H1 (cell line): ENCODE data around the gene UBE2H. TPM values are rescaled to one million over a fixed set of nuclear protein-coding genes. Genes with fewer than 3 reads are reported as not detected.

Experiments
- CTCF ChIA-PET: fragments of 300-600 bp; sonication (Branson Sonifier 250); formaldehyde crosslinking; loops from one replicate; lab custom pipeline; 2021; ENCODE audit not compliant: partially characterized antibody; lab: Charles Lee
- POLR2A ChIA-PET: fragments of 300-600 bp; sonication (Branson Sonifier 250); formaldehyde crosslinking; loops from one replicate; lab custom pipeline; 2021; ENCODE audit warnings: inconsistent platforms; ENCODE audit not compliant: partially characterized antibody; lab: Charles Lee
- DNase-seq, 2 experiments: peaks; one replicate each; pipeline versions ENCODE4 v3.0.0 to v3.0.0-alpha.2; 2010 to 2022; ENCODE audit warnings: low spot score in 2 of 2, low read depth in 1 of 2, mixed read lengths in 1 of 2
- FAIRE-seq: peaks from 2 replicates; lab custom pipeline; 2011; peaks lifted over from hg19 to GRCh38; lab: Jason Lieb, UNC
- H2AFZ ChIP-seq: 2 replicates; pipeline ENCODE4 v1.8.1; 2012; ENCODE audit warnings: low read length, inconsistent platforms
- H2AK5ac ChIP-seq: 2 replicates; pipeline ENCODE4 v1.6.1; 2013; ENCODE audit warnings: low read depth, low read length
- H2BK120ac ChIP-seq: replicated peaks from 2 replicates; pipeline ENCODE3; 2013; ENCODE audit warnings: low read depth, low read length, inconsistent platforms
- H2BK12ac ChIP-seq: 2 replicates; pipeline ENCODE4 v1.6.1; 2013; ENCODE audit warnings: low read depth, low read length
- H2BK15ac ChIP-seq: 2 replicates; pipeline ENCODE4 v1.6.1; 2013; ENCODE audit warnings: low read length
- H2BK20ac ChIP-seq: 2 replicates; pipeline ENCODE4 v1.6.1; 2013; ENCODE audit warnings: low read length
- H2BK5ac ChIP-seq: 2 replicates; pipeline ENCODE4 v1.6.1; 2013; ENCODE audit warnings: low read depth, low read length
- H3K14ac ChIP-seq: 2 replicates; pipeline ENCODE4 v1.6.1; 2013; ENCODE audit warnings: inconsistent platforms; ENCODE audit not compliant: insufficient read length
- H3K18ac ChIP-seq: 2 replicates; pipeline ENCODE4 v1.6.1; 2013; ENCODE audit warnings: low read length; ENCODE audit errors: extremely low read depth
- H3K23ac ChIP-seq: 2 replicates; pipeline ENCODE4 v1.6.1; 2013; ENCODE audit warnings: inconsistent platforms; ENCODE audit not compliant: insufficient read length
- H3K23me2 ChIP-seq: 2 replicates; pipeline ENCODE4 v1.6.1; 2013; ENCODE audit warnings: low read depth, low read length
- H3K27ac ChIP-seq: 2 replicates; pipeline ENCODE4 v1.6.1; 2011; ENCODE audit warnings: low read depth, low read length, inconsistent platforms
- H3K27me3 ChIP-seq, 4 experiments: replicated peaks in 1 of 4; 1 replicate in 1 of 4; 2 replicates in 3 of 4; pipeline versions ENCODE4 v1.6.1 to v1.8.1; 2011 to 2013; ENCODE audit warnings: low read length in 3 of 4, mild to moderate bottlenecking in 3 of 4, inconsistent platforms in 2 of 4, mixed read lengths in 2 of 4, moderate library complexity in 1 of 4; ENCODE audit not compliant: control insufficient read depth in 3 of 4, insufficient read depth in 3 of 4; ENCODE audit errors: extremely low read depth in 1 of 4
- H3K36me3 ChIP-seq, 4 experiments: 2 replicates each; pipeline versions ENCODE4 v1.6.1 to v1.8.1; 2011 to 2013; ENCODE audit warnings: mild to moderate bottlenecking in 4 of 4, low read length in 3 of 4, moderate library complexity in 2 of 4, control low read depth in 1 of 4, inconsistent platforms in 1 of 4; ENCODE audit not compliant: insufficient read depth in 4 of 4, control insufficient read depth in 2 of 4
- H3K4ac ChIP-seq: replicated peaks from 2 replicates; pipeline ENCODE3; 2013; ENCODE audit warnings: low read length, low read depth, mixed read lengths, inconsistent platforms; ENCODE audit not compliant: insufficient read length
- H3K4me1 ChIP-seq, 4 experiments: replicated peaks in 1 of 4; 1 replicate in 1 of 4; 2 replicates in 3 of 4; pipeline versions ENCODE4 v1.6.1 to v1.8.1; 2011 to 2013; ENCODE audit warnings: low read length in 3 of 4, inconsistent platforms in 2 of 4, mixed read lengths in 1 of 4; ENCODE audit not compliant: insufficient read depth in 4 of 4, control insufficient read depth in 3 of 4
- H3K4me2 ChIP-seq, 2 experiments: 2 replicates each; pipeline versions ENCODE4 v1.6.1 to v1.8.1; 2011 to 2013; ENCODE audit warnings: low read depth in 2 of 2, low read length in 2 of 2, control low read depth in 1 of 2, inconsistent platforms in 1 of 2, mild to moderate bottlenecking in 1 of 2; ENCODE audit not compliant: insufficient read depth in 1 of 2
- H3K4me3 ChIP-seq, 4 experiments: fragments of 200-600, 300-600 bp in 1 of 4; sonication (generic), shearing (Covaris generic), sonication (Bioruptor Twin) in 1 of 4; 2 replicates each; pipeline versions ENCODE4 v1.5.1 to v1.8.1; 2011 to 2016; ENCODE audit warnings: low read length in 4 of 4, low read depth in 3 of 4, control low read depth in 2 of 4, inconsistent platforms in 2 of 4, mild to moderate bottlenecking in 2 of 4, mixed read lengths in 1 of 4, moderate library complexity in 1 of 4; ENCODE audit not compliant: insufficient read depth in 2 of 4; ENCODE audit errors: extremely low read depth in 1 of 4
- H3K56ac ChIP-seq: replicated peaks from 2 replicates; pipeline ENCODE3; 2013; ENCODE audit warnings: low read depth, mild to moderate bottlenecking, mixed read lengths, low read length, inconsistent platforms; ENCODE audit not compliant: insufficient read length
- H3K79me1 ChIP-seq: 2 replicates; pipeline ENCODE4 v1.6.1; 2013; ENCODE audit warnings: low read depth, low read length, control low read depth
- H3K79me2 ChIP-seq, 2 experiments: 2 replicates each; pipeline versions ENCODE4 v1.6.1 to v1.8.1; 2012 to 2013; ENCODE audit warnings: low read length in 2 of 2, mild to moderate bottlenecking in 2 of 2, inconsistent platforms in 1 of 2; ENCODE audit not compliant: insufficient read depth in 2 of 2, control insufficient read depth in 1 of 2
- H3K9ac ChIP-seq, 4 experiments: replicated peaks in 1 of 4; 1 replicate in 1 of 4; 2 replicates in 3 of 4; pipeline versions ENCODE4 v1.6.1 to v1.8.1; 2011 to 2013; ENCODE audit warnings: low read depth in 3 of 4, low read length in 3 of 4, control low read depth in 2 of 4, mild to moderate bottlenecking in 2 of 4, moderate library complexity in 2 of 4, inconsistent platforms in 1 of 4; ENCODE audit errors: extremely low read depth in 1 of 4
- H3K9me3 ChIP-seq, 2 experiments: 2 replicates each; pipeline versions ENCODE4 v1.6.1 to v1.8.1; 2012 to 2013; ENCODE audit warnings: mild to moderate bottlenecking in 2 of 2, moderate library complexity in 2 of 2, control low read depth in 1 of 2, inconsistent platforms in 1 of 2, low read depth in 1 of 2, low read length in 1 of 2, mixed read lengths in 1 of 2; ENCODE audit not compliant: insufficient read depth in 2 of 2
- H4K20me1 ChIP-seq, 2 experiments: replicated peaks in 1 of 2; 2 replicates each; pipeline versions ENCODE3 to v1.8.1; 2011 to 2013; ENCODE audit warnings: inconsistent platforms in 2 of 2, low read length in 2 of 2, mild to moderate bottlenecking in 1 of 2; ENCODE audit not compliant: insufficient read depth in 2 of 2, control insufficient read depth in 1 of 2
- H4K5ac ChIP-seq: 2 replicates; pipeline ENCODE4 v1.6.1; 2013; ENCODE audit warnings: low read length, low read depth, mixed read lengths, inconsistent platforms; ENCODE audit not compliant: insufficient read length
- H4K8ac ChIP-seq: 2 replicates; pipeline ENCODE4 v1.8.0; 2013; ENCODE audit warnings: mild to moderate bottlenecking, moderate library complexity, low read length, inconsistent platforms; ENCODE audit not compliant: insufficient read depth; ENCODE audit errors: extremely low read depth
- H4K91ac ChIP-seq: replicated peaks from 2 replicates; pipeline ENCODE3; 2013; ENCODE audit warnings: low read length, mixed read lengths, inconsistent platforms; ENCODE audit not compliant: insufficient read length
- CBX5 ChIP-seq: fragments of 300-800, 300-1000 bp; sonication (generic); IDR thresholded peaks from 2 replicates; pipeline ENCODE4 v1.7.1; 2016; ENCODE audit warnings: antibody characterized with exemption, low read length, low read depth
- GABPA ChIP-seq: IDR thresholded peaks from 2 replicates; pipeline ENCODE4 v1.6.1; 2011; ENCODE audit warnings: mild to moderate bottlenecking, low read length, moderate library complexity, borderline replicate concordance; ENCODE audit not compliant: insufficient read depth
- KDM5A ChIP-seq: fragments of 200-600 bp; IDR thresholded peaks from 2 replicates; pipeline ENCODE4 v1.7.1; 2012; ENCODE audit warnings: mild to moderate bottlenecking, low read length, inconsistent platforms, mixed read lengths
- RAD21 ChIP-seq, 2 experiments: IDR thresholded peaks in 1 of 2; conservative IDR thresholded peaks in 1 of 2; 2 replicates each; pipeline ENCODE4 v1.6.1; 2011; ENCODE audit warnings: low read depth in 2 of 2, low read length in 2 of 2, improper control_type of control experiment in 1 of 2, inconsistent platforms in 1 of 2, mild to moderate bottlenecking in 1 of 2, moderate library complexity in 1 of 2
- SAP30 ChIP-seq: fragments of 300-600 bp; sonication (generic); IDR thresholded peaks from 2 replicates; pipeline ENCODE4 v1.7.1; 2012; ENCODE audit warnings: low read length, moderate library complexity, mild to moderate bottlenecking, inconsistent platforms; ENCODE audit not compliant: insufficient read depth, insufficient replicate concordance
- TCF12 ChIP-seq: IDR thresholded peaks from 2 replicates; pipeline ENCODE4 v1.6.1; 2011; ENCODE audit warnings: low read depth, mild to moderate bottlenecking, low read length
- WGBS, 2 experiments: shearing (Covaris generic) in 1 of 2; methylation state at CpG; one replicate each; pipeline versions ENCODE4 v1.1.6 to v1.1.7; 2013 to 2015; ENCODE audit warnings: low lambda C conversion rate in 2 of 2, mixed read lengths in 2 of 2, inconsistent platforms in 1 of 2, low coverage in 1 of 2, missing lambda C conversion rate in 1 of 2; ENCODE audit not compliant: insufficient replicate concordance in 2 of 2, insufficient coverage in 1 of 2, insufficient read length in 1 of 2; ENCODE audit errors: extremely low coverage in 1 of 2, missing lambda C conversion rate in 1 of 2; 5-methylcytosine and 5-hydroxymethylcytosine counted together
- polyA plus RNA-seq, 7 experiments: library from polyadenylated mRNA; depleted of rRNA in 3 of 7; stranded (reverse) in 5 of 7; unstranded in 2 of 7; fragments of >200 nt in 5 of 7; fragments of 200-250 nt in 2 of 7; gene quantifications; 1 replicate in 5 of 7; 2 replicates in 1 of 7; 4 replicates in 1 of 7; pipeline versions ENCODE4 v1.2.1 to v1.2.3, GENCODE V29; 2011 to 2013; ENCODE audit warnings: missing spikeins in 2 of 7, mixed read lengths in 2 of 7
- total RNA-seq: library from RNA; stranded (reverse); fragmentation: NEBNext Ultra II Directional; extraction: Animal tissue kit (Norgen Biotek cat#: 25700); gene quantifications from 2 replicates; pipeline ENCODE4 v1.2.1, GENCODE V29; 2021
- TF ChIP-seq, protein P1 (sequence below): IDR thresholded peaks from 2 replicates; pipeline ENCODE4 v1.6.1; 2012; ENCODE audit warnings: inconsistent platforms
- TF ChIP-seq, protein P2 (sequence below): IDR thresholded peaks from 2 replicates; pipeline ENCODE4 v1.6.1; 2012; ENCODE audit warnings: low read length, inconsistent platforms

Gene UBE2H
- total and polyA plus RNA-seq, 2 of the 8 experiments (the other 6 are each of a cell fraction or from before 2014, with no cell fraction given) = 30.6 to 62.2 TPM

DNA sequence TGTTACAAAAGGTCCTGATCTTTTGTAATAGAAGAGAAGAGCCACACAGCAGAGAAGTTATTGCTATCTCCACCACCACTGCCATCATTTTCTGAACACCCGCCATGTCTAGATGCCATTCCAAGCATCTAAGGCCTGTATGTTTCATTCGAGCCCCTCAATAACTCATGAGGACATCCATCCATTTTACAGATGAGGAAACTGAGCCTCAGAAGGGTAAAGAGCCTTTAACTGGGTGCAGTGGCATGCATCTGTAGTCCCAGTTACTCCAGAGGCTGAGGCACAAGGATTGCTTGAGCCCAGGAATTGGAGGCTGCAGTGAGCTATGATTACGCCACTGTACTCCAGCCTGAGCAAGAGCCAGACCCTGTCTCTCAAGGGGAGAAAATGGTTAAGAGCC is 39.3 kb downstream of the UBE2H start:
- no peak overlapping the region for H3K4ac ChIP-seq
- no peak overlapping the region for H3K27ac ChIP-seq
- DNase-seq = no peak
- H2AK5ac ChIP-seq = no peak overlapping the region
- H2AFZ ChIP-seq = no peak overlapping the region
- TF ChIP-seq SAP30 (no peak), TCF12 (no peak), KDM5A (no peak), GABPA (no peak), RAD21 (IDR thresholded peaks at IDR 0.05 in 1 of 2, conservative IDR thresholded peaks at IDR 0.05 in 1 of 2; ENCODE audit: low read depth in 2 of 2, low read length in 2 of 2) (no peak), CBX5 (no peak)
- TF ChIP-seq, protein P1, sequence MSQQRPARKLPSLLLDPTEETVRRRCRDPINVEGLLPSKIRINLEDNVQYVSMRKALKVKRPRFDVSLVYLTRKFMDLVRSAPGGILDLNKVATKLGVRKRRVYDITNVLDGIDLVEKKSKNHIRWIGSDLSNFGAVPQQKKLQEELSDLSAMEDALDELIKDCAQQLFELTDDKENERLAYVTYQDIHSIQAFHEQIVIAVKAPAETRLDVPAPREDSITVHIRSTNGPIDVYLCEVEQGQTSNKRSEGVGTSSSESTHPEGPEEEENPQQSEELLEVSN = no peak
- TF ChIP-seq, protein P2, sequence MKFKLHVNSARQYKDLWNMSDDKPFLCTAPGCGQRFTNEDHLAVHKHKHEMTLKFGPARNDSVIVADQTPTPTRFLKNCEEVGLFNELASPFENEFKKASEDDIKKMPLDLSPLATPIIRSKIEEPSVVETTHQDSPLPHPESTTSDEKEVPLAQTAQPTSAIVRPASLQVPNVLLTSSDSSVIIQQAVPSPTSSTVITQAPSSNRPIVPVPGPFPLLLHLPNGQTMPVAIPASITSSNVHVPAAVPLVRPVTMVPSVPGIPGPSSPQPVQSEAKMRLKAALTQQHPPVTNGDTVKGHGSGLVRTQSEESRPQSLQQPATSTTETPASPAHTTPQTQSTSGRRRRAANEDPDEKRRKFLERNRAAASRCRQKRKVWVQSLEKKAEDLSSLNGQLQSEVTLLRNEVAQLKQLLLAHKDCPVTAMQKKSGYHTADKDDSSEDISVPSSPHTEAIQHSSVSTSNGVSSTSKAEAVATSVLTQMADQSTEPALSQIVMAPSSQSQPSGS = no peak
- H4K20me1 ChIP-seq = no peaks in the 10 kb centered on the region
- no peaks in the 10 kb centered on the region for H3K36me3 ChIP-seq
- no peaks in the 10 kb centered on the region for H3K9me3 ChIP-seq
- no peak overlapping the region for H3K4me2 ChIP-seq
- no peak overlapping the region for H2BK15ac ChIP-seq
- no peak overlapping the region for H3K18ac ChIP-seq
- no peak overlapping the region for H3K14ac ChIP-seq
- H3K9ac ChIP-seq = no peak overlapping the region
- CTCF ChIA-PET = no interaction called here
- H2BK12ac ChIP-seq = no peak overlapping the region
- H4K8ac ChIP-seq = no peak overlapping the region
- no peaks in the 10 kb centered on the region for H3K27me3 ChIP-seq
- H2BK5ac ChIP-seq = no peak overlapping the region
- H2BK120ac ChIP-seq = no peak overlapping the region
- H3K79me2 ChIP-seq = peaks cover 3 to 86% of the 10 kb centered on the region in 2 experiments; a peak in 3 of 4 replicates
- H3K56ac ChIP-seq = no peak overlapping the region
- H2BK20ac ChIP-seq = no peak overlapping the region
- H3K79me1 ChIP-seq = peaks cover 2% of the 10 kb centered on the region; the same call in 1 of the 2 replicates
- no peak overlapping the region for H3K4me3 ChIP-seq
- H3K23ac ChIP-seq = no peak overlapping the region
- H3K23me2 ChIP-seq = no peaks in the 10 kb centered on the region; the same call in 1 of the 2 replicates
- no peak overlapping the region for H4K5ac ChIP-seq
- peaks cover 0 to 10% (median 5%) of the 10 kb centered on the region in 4 experiments; a peak in 4 of 7 replicates for H3K4me1 ChIP-seq
- no peak for FAIRE-seq
- H4K91ac ChIP-seq = no peak overlapping the region
- WGBS, 2 experiments = 89% methylated on average over 3 of the region's 3 CpGs; no CpG with 5 or more reads in 1 of the 2 experiments
- POLR2A ChIA-PET = interaction anchor here (1.1 kb wide), 1 partner anchor 9 kb away, joined by 4 read pairs; no protein-coding TSS in a partner anchor
